Urinary bladder (tissue), 4 donors: ENCODE results near the gene ELAVL3. TPM values are rescaled to one million over a fixed set of nuclear protein-coding genes. Genes with fewer than 3 reads are reported as not detected.
"Not testable (repeated sequence)": the region's sequence is repeated elsewhere in the genome, so short reads cannot be mapped to it uniquely, and the experiment has no call there.

ENCODE experiments used
- DNase-seq: peaks from one replicate; pipeline ENCODE4 v3.0.0-alpha.2; 2015; ENCODE audit errors: extremely low spot score
- H3K27ac ChIP-seq: one replicate; pipeline ENCODE4 v1.5.1; 2013; ENCODE audit warnings: low read depth, mild to moderate bottlenecking, moderate library complexity
- H3K36me3 ChIP-seq: one replicate; pipeline ENCODE4 v1.6.1; 2013; ENCODE audit warnings: mild to moderate bottlenecking, moderate library complexity; ENCODE audit not compliant: insufficient read depth
- H3K4me1 ChIP-seq: one replicate; pipeline ENCODE4 v1.6.1; 2013; ENCODE audit warnings: mild to moderate bottlenecking, moderate library complexity; ENCODE audit not compliant: insufficient read depth
- H3K4me3 ChIP-seq: one replicate; pipeline ENCODE4 v1.5.1; 2013; ENCODE audit warnings: low read depth, low read length
- WGBS: extraction: QIAGEN DNeasy Blood & Tissue Kit; methylation state at CpG from one replicate; pipeline ENCODE4 v1.1.7; 2013; 5-methylcytosine and 5-hydroxymethylcytosine counted together
- polyA plus RNA-seq: library from polyadenylated mRNA; stranded (reverse); fragments of 200-250 nt; gene quantifications from one replicate; pipeline ENCODE4 v1.2.3, GENCODE V29; 2013
- total RNA-seq: library from RNA; depleted of rRNA; stranded (reverse); fragments of >200 nt; gene quantifications from one replicate; pipeline ENCODE4 v1.2.3, GENCODE V29; 2014
- donor health status: healthy with polysubstance abuse.
- donor health status: healthy.

Gene ELAVL3
- total and polyA plus RNA-seq, 2 donors = 0.28 to 0.90 TPM

DNA sequence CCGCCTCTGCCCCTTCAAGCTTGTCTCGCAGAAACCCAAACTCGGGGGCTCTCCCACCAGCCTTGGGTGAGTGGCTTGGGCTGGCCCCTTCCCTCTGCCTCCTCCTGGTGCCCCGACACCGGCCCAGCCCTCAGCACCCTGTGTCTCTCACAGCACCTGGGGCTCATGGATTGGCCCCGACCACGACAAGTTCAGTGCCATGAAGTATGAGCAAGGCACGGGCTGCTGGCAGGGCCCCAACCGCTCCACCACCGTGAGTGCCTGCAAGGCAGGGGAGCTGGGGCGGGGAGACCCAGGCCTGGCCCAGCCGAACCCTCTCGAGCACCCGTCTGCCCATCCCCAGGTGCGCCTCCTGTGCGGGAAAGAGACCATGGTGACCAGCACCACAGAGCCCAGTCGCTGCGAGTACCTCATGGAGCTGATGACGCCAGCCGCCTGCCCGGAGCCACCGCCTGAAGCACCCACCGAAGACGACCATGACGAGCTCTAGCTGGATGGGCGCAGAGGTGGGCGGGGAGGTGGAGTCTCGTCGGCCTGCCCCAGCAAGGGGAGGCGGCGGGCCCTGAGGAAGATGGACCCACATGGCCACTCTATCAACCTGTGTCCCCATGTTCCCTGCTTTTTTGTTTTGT is 31.8 kb downstream of the ELAVL3 start:
- WGBS = 93% methylated on average over 31 of the region's 31 CpGs
- H3K4me3 ChIP-seq = no peak overlapping the region
- H3K36me3 ChIP-seq = peaks cover 13% of the 10 kb centered on the region
- H3K4me1 ChIP-seq = peaks cover 1% of the 10 kb centered on the region
- DNase-seq = no peak
- H3K27ac ChIP-seq = no peak overlapping the region

DNA sequence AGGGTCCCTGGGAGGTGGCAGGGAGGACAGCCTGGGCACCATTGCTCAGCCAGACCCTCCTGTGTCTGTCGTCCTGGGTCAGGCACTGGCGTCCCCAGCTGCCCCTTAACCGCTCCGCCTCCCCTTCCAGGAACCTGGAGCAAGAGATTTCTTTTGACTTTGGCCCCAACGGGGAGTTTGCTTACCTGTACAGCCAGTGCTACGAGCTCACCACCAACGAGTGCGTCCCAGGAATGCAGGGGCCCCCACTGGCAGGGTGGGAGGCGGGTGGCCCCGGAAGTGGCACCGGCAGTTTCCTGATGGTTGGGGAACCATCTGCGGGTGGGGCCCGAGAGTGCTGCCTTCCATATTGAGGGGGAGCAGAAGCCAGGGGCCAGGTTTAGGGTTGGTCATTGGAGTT is 32.4 kb downstream of the ELAVL3 start:
- Histone ChIP-seq H3K4me1 (peaks cover 1% of the 10 kb centered on the region), H3K4me3 (no peak overlapping the region), H3K27ac (no peak overlapping the region), H3K36me3 (peaks cover 13% of the 10 kb centered on the region)
- DNase-seq = no peak
- 83% methylated on average over 13 of the region's 13 CpGs for WGBS

DNA sequence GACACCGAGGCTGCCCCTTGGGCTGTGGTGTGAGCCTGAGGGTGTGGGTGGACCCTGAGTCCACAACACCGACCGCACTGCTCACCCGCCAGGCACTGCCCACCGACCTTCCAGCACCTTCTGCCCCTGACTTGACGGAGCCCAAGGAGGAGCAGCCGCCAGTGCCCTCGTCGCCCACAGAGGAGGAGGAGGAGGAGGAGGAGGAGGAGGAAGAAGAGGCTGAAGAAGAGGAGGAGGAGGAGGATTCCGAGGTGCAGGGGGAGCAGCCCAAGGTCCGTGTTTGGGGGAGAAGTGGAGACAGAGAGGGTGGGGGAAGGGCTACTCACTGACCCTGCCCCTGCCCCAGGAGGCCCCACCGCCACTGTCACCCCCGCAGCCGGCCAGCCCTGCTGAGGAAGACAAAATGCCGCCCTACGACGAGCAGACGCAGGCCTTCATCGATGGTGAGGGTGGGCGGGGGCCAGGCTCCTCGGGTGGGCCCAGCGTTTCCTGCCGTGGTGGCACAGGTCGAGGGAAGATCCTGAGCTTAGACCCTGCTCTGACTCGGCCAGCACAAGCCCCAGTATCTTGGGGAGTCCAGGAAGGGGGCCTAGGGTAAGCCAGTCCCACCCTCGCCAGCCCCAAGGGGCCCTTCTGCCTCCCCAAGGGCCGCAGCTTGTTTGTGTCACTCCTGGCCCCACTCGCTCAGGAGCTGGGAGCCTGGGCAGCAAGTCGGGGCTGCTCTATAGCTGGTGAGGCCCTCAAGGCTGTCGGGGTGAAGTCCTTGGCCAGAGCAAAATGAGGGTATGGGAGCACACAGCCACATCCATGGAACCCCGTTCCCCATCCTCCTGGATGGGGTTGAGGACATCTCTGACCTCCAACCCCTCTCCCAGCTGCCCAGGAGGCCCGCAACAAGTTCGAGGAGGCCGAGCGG is 33.2 kb downstream of the ELAVL3 start:
- H3K4me1 ChIP-seq = peaks cover 1% of the 10 kb centered on the region

DNA sequence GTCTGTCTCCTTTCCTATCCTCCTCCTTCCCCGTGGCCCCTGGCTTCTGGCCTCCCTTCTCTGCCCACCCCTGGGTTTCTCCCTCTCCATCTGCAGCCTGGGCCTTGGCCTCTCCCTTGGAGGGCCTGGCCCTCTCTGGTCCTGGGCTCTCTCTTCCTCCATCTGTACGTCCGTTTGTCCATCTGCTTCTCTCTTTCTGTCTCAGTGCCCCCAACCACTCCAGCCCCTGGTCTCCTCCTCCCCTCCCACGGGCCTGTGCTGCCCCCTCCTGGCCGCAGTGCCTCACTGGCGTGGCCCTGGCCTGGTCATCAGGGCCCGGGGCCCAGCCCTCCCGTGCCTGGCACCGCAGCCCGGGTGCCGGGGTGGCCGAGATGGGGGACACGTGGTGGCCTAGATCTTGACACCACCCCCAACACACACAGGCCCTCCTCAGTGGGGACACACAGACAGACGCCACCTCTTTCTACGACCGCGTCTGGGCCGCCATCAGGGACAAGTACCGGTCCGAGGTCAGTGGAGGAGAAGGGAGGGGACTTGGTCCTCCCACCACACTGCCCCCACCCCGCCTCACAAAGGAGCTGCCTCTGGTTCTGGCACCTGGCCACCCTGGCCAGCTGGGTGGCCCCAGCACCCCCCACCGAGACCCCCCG is 34.1 kb downstream of the ELAVL3 start:
- H3K4me1 ChIP-seq = peaks cover 1% of the 10 kb centered on the region
- 68% methylated on average over 23 of the region's 23 CpGs for WGBS
- no peak overlapping the region for H3K27ac ChIP-seq
- DNase-seq = no peak
- H3K4me3 ChIP-seq = no peak overlapping the region
- peaks cover 13% of the 10 kb centered on the region for H3K36me3 ChIP-seq

More for the DNA sequence above, 33.2 kb downstream of the ELAVL3 start:
- Histone ChIP-seq H3K4me3 (no peak overlapping the region), H3K27ac (no peak overlapping the region), H3K36me3 (peaks cover 13% of the 10 kb centered on the region)
- 86% methylated on average over 35 of the region's 35 CpGs for WGBS
- DNase-seq = no peak

DNA sequence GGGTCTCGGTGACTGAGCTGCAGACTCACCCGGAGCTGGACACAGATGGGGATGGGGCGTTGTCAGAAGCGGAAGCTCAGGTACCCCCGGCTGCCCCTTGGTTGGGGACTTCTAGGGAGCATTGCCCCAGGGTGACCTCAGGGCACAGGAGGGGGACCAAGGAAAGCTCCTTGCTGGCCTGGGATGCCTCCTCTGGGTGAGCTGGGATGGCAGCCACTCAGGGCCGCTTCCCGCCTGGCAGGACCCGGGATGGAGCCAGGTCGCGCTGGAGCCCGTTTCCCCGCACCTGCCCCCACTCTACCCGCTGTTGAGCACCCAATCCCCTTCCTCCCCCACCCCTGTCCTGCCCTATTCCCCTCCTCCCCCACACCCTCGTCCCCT is 34.6 kb downstream of the ELAVL3 start:
- WGBS = 90% methylated on average over 14 of the region's 14 CpGs
- Histone ChIP-seq H3K4me1 (no peaks in the 10 kb centered on the region), H3K27ac (no peak overlapping the region), H3K36me3 (peaks cover 13% of the 10 kb centered on the region), H3K4me3 (no peak overlapping the region)
- no peak for DNase-seq

DNA sequence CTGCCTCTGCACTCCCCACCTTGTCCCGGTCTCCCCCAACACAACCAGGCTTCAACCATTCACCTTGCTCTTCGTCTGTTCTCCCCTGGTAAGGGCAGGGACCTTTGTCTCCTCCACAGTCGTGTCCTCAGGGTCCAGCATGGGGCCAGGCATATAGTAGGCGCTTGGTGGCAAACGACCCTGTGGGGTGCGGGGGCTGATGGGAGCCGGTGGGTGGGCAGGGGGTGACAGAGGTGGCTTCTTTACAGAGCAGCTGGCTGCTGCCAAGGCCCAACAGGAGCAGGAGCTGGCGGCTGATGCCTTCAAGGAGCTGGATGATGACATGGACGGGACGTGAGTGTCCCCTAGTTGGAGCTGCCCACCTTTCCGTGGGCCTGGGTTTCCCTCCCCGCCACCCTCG is 35.7 kb downstream of the ELAVL3 start:
- no peaks in the 10 kb centered on the region for H3K4me1 ChIP-seq
- no peak overlapping the region for H3K4me3 ChIP-seq
- H3K27ac ChIP-seq = no peak overlapping the region
- 87% methylated on average over 13 of the region's 13 CpGs for WGBS
- DNase-seq = no peak
- peaks cover 13% of the 10 kb centered on the region for H3K36me3 ChIP-seq

DNA sequence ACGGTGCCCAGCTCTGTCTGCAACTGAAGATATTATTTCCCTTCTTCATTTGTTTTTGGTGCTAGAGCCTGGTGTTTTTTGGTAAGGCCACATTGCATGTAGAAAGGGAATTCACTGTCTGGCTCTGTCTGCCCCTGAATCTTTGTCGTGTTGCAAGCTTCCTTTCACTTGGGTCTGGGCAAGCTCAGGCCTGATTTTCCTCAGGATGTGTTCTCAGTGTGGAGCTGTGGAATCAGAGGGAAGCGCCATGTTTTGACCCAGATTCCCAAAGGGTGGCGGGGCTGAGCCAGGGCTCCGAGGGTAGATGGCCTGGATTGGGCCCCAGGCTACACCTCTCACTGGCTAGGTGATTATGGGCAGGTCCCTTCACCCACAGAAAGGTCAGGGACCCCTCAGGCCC is 36.8 kb downstream of the ELAVL3 start:
- no peaks in the 10 kb centered on the region for H3K4me1 ChIP-seq
- no peak overlapping the region for H3K27ac ChIP-seq
- DNase-seq = no peak
- 76% methylated on average over 5 of the region's 5 CpGs for WGBS
- H3K4me3 ChIP-seq = no peak overlapping the region
- peaks cover 11% of the 10 kb centered on the region for H3K36me3 ChIP-seq

DNA sequence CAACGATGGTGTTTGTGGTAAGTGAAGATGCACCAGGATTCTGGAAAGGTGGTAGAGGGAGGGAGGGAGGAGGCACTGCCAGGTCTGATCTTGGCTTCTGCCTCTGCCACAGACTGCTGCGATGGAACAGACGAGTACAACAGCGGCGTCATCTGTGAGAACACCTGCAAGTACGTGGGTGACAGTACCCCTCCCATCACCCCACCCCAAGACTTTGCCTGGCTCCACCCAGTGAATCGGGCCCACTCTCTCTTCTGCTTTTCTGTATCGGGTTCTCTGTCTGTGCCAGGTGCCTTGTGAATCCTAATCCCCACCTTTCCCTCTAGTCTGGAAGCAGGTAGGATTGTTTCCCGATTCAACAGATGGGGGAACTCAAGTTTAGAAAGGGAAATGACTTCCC is 42.9 kb downstream of the ELAVL3 start:
- Histone ChIP-seq H3K4me3 (no peak overlapping the region), H3K4me1 (peaks cover 1% of the 10 kb centered on the region), H3K36me3 (no peaks in the 10 kb centered on the region), H3K27ac (no peak overlapping the region)
- WGBS = 92% methylated on average over 9 of the region's 9 CpGs
- no peak for DNase-seq

DNA sequence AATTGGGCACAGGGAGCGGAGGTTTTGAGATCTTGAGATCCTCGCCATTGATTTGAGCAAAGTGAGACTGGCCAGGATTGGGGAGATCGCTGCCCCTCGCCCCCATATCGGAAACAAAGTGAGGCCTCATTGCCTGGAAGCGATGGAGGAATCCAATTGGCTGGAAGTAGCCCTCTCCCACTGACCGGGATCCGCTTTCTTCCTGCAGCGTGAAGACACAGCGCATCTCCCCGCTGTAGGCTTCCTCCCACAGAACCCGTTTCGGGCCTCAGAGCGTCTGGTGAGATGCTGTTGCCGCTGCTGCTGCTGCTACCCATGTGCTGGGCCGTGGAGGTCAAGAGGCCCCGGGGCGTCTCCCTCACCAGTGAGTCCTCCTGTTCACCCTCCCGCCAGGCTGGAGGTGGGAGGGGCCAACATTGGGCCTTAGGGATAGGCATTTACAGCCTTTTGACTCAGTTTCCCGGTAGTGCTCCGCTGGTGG is 45.0 kb downstream of the ELAVL3 start:
- no peak for DNase-seq
- Histone ChIP-seq H3K4me3 (peak overlapping the region; percentile 59), H3K4me1 (peaks cover 1% of the 10 kb centered on the region), H3K36me3 (no peaks in the 10 kb centered on the region), H3K27ac (no peak overlapping the region)
- WGBS = 4% methylated on average over 21 of the region's 21 CpGs

DNA sequence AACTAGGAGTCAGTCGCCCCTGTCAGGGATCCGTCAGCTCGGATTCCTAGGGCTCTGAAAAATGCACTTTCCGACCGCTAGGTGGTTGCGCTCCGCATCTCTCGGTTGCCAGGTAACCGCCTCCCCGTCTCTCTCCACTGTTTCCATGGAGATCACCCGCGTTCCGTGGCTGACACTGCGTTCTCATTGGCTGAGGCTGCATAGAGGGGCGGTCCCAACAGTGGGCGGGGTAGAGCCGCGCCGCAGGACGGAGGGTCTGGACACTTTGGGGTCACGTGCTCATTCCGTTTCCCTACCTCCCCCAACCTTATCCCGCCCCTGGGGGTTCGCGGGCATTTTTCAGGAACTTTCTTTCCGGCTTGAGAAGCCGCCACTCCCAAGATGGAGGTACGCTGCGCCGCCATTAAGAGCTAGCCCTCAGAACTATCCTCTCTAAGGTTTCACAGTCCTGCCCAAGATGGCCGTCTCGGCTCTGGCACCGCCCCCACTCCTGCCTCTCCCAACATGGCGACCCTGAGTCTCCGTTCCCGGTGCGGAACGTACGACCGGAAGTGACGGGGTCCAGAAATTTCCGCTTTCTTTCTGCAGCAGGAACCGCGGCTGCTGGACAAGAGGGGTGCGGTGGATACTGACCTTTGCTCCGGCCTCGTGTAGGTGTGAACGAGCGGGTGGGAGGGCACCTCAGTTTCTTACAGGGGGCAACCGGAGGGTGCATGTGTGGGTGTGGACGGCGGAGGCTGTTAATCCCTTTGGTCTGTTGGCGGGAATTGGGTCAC is 45.6 kb downstream of the ELAVL3 start, which contains the start of the genes ODAD3 and PRKCSH:
Gene ODAD3 (minus strand): TSS at position 65 of the 776 bp plus-strand sequence. CDS start 105 bp downstream, outside the sequence.
Gene PRKCSH (plus strand): TSS at position 579 of the 776 bp plus-strand sequence. CDS start 483 bp downstream, outside the sequence.
- no peaks in the 10 kb centered on the region for H3K36me3 ChIP-seq
- peak; percentile 100 for DNase-seq
- H3K27ac ChIP-seq = peak within 1 kb of the TSS; percentile 60
- under 1% methylated on average over 53 of the region's 53 CpGs for WGBS
- H3K4me3 ChIP-seq = peak within 1 kb of the TSS; percentile 59
- H3K4me1 ChIP-seq = peaks cover 1% of the 10 kb centered on the region

DNA sequence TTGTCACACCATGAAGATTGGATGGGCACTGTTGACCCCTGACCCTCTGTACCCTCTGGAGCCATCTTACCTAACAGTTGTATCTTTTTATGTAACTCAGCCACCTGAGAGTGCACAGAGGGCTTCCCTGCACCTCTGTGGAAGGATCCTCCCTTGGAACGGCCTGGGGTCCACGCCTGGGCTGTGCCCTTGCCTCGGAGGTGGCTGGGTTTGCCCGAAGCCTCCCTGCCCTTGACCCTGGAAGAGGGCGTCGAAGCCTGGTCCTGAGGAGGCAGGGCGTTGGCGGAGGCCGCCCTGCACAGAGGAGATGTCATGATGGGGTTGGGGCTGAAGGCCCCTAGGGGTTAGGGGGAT is 46.2 kb downstream of the ELAVL3 start:
- 6% methylated on average over 9 of the region's 9 CpGs for WGBS
- DNase-seq = no peak
- Histone ChIP-seq H3K27ac (peak overlapping the region; percentile 60), H3K4me3 (peak overlapping the region; percentile 3), H3K36me3 (no peaks in the 10 kb centered on the region), H3K4me1 (peaks cover 1% of the 10 kb centered on the region)

DNA sequence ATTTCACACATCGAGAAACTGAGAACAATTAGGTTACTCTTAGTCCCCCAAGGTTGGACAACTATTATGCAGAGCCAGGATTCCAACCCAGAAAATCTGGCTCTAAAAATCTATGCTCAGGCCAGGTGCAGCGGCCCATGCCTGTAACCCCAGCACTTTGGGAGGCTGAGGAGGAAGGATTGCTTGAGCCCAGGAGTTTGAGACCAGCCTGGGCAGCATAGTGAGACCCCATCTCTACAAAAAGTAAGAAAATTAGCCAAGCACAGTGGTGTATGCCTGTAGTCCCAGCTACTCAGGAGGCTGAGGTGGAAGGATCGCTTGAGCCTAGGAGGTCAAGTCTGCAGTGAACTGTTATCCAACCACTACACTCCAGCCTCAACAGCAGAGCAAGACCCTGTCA is 47.3 kb downstream of the ELAVL3 start:
- not testable (repeated sequence) for H3K36me3 ChIP-seq, H3K4me3 ChIP-seq, H3K27ac ChIP-seq, H3K4me1 ChIP-seq, DNase-seq
- WGBS = 97% methylated on average over 3 of the region's 3 CpGs

DNA sequence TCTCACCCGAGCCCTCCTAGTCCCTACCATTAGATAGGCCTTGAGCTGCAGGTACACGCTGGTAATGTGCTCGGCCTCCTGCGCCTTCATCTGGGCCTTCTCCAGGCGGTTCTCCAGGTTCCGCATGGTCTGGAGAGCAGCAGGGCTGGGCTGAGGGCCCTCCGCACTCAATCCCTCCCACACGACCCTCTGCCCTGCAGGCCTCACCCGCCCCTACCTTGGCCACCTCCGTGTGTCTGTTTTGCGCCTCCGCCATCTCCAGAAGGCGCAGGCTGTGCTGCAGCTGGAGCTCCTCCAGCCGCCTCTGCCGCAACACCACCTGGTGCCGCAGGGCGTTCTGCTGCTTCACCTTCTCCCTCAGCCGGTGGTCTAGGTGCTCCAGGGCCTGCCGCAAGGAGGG is 54.2 kb downstream of the ELAVL3 start:
- no peaks in the 10 kb centered on the region for H3K36me3 ChIP-seq
- WGBS = 92% methylated on average over 19 of the region's 19 CpGs
- no peak overlapping the region for H3K4me3 ChIP-seq
- no peaks in the 10 kb centered on the region for H3K4me1 ChIP-seq
- H3K27ac ChIP-seq = no peak overlapping the region
- no peak for DNase-seq
